Peyer's patch (tissue), 4 donors: ENCODE data around the gene LANCL3.

Experiments used
- POLR2A ChIP-seq, 2 donors: fragments of 450-650 bp; IDR thresholded peaks; one replicate each; pipeline ENCODE4 v1.5.1; 2017; ENCODE audit warnings: antibody characterized with exemption in 2 of 2, mild to moderate bottlenecking in 2 of 2, moderate library complexity in 2 of 2
- TF ChIP-seq, protein P1 (sequence below), 6 experiments: fragments of 450-650 bp in 4 of 6; fragments of 200-600 bp in 2 of 6; sonication (generic) in 1 of 6; IDR thresholded peaks; one replicate each; pipeline ENCODE4 v1.5.1; 2017 to 2019; ENCODE audit warnings: antibody characterized with exemption in 6 of 6, mild to moderate bottlenecking in 3 of 6, moderate library complexity in 1 of 6

DNA sequence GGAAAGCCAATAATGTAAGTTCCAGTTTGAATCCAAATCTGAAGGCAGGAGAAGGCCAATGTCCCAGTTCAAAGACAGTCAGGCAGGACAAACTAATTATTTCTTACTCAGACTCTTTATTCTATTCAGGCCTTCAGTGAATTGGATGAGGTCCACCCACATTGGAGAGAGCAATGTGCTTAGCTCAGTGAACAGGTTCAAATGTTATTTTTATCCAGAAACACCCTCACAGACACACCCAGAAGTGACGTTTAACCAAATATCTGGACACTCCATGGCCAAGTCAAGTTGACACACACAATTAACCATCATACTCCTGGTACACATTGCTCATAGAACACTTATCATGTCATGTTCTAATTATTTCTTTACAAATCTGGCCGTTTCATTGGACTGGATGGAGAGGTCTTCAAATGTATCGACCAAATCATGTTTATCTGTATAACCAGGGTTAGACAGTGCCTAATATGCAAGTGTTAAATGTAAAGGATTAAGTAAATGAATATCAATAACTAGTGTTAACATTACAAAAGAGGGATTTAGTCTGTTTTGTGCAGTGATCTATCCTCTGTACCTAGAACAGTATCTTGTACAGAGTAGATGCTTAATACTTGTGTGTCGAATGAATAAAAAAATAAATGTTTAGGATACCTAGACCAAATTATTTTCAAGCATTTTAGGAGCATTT, 87.0 kb downstream of the LANCL3 start:
- TF ChIP-seq POLR2A (IDR thresholded peaks at IDR 0.05) = no peak
- TF ChIP-seq, protein P1, sequence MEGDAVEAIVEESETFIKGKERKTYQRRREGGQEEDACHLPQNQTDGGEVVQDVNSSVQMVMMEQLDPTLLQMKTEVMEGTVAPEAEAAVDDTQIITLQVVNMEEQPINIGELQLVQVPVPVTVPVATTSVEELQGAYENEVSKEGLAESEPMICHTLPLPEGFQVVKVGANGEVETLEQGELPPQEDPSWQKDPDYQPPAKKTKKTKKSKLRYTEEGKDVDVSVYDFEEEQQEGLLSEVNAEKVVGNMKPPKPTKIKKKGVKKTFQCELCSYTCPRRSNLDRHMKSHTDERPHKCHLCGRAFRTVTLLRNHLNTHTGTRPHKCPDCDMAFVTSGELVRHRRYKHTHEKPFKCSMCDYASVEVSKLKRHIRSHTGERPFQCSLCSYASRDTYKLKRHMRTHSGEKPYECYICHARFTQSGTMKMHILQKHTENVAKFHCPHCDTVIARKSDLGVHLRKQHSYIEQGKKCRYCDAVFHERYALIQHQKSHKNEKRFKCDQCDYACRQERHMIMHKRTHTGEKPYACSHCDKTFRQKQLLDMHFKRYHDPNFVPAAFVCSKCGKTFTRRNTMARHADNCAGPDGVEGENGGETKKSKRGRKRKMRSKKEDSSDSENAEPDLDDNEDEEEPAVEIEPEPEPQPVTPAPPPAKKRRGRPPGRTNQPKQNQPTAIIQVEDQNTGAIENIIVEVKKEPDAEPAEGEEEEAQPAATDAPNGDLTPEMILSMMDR (IDR thresholded peaks at IDR 0.05) = no peak
